Activated naive CD8-positive, alpha-beta T cell treated with anti-CD3 and anti-CD28 coated beads, Interleukin-2, amount 10 ng/mL, durations not matched to agents 7 days and 5 days (primary cell): ENCODE results near the gene CD4. TPM values are rescaled to one million over a fixed set of nuclear protein-coding genes. Genes with fewer than 3 reads are reported as not detected.

Experiments
- ATAC-seq: fragments of 150-1000 bp; cut with Tn5 transposase; one replicate; pipeline ENCODE4 v1.10.0; 2021; ENCODE audit warnings: low read depth, moderate library complexity
- POLR2A ChIA-PET: fragments of 350-600 bp; sonication (Branson Sonifier 250); formaldehyde crosslinking; loops from one replicate; lab custom pipeline; 2021; ENCODE audit warnings: antibody characterized with exemption; lab: Charles Lee
- DNase-seq: peaks from one replicate; pipeline ENCODE4 v3.0.0; 2021
- H3K27ac Mint-ChIP-seq: one replicate; pipeline ENCODE4 v1.8.0; 2022; ENCODE audit warnings: mild to moderate bottlenecking, mixed read lengths
- H3K27me3 Mint-ChIP-seq: one replicate; pipeline ENCODE4 v1.8.0; 2022; ENCODE audit warnings: mild to moderate bottlenecking, moderate library complexity, mixed read lengths
- H3K36me3 Mint-ChIP-seq: one replicate; pipeline ENCODE4 v1.8.0; 2021; ENCODE audit warnings: mild to moderate bottlenecking, mixed read lengths
- H3K4me1 Mint-ChIP-seq: one replicate; pipeline ENCODE4 v1.8.0; 2021; ENCODE audit warnings: mixed read lengths
- H3K4me3 Mint-ChIP-seq: one replicate; pipeline ENCODE4 v1.8.0; 2022; ENCODE audit warnings: mild to moderate bottlenecking, moderate library complexity, mixed read lengths
- H3K9me3 Mint-ChIP-seq: one replicate; pipeline ENCODE4 v1.8.0; 2021; ENCODE audit warnings: mixed read lengths
- total RNA-seq, 2 experiments: library from RNA; stranded (reverse); gene quantifications; one replicate each; pipeline ENCODE4 v1.2.3, GENCODE V29; 2021

Gene CD4
- total RNA-seq, 2 experiments from 2014 or later = 2.6 to 3.0 TPM

- Mint-ChIP-seq H3K4me3 (peak overlapping the region; percentile 95), H3K9me3 (no peaks in the 10 kb centered on the region), H3K27me3 (peaks cover 10% of the 10 kb centered on the region), H3K36me3 (peaks cover 16% of the 10 kb centered on the region), H3K27ac (peak overlapping the region; percentile 98), H3K4me1 (peaks cover 33% of the 10 kb centered on the region)
- DNase-seq (no peak), ATAC-seq (no peak)
- POLR2A ChIA-PET = interaction anchor here (0.7 to 3.8 kb wide), 17 partner anchors 10 to 300 kb away, joined by 3 to 43 read pairs (median 11); partner anchors contain the start of genes CDCA3, COPS7A, PTMS and USP5
These were observed 35.5 kb upstream of the CD4 start for GRCh38 chr12:6753772-6754356.

- H3K4me3 Mint-ChIP-seq = no peak overlapping the region
- no peak for DNase-seq
- POLR2A ChIA-PET = interaction anchor here (0.6 to 3.8 kb wide), 9 partner anchors 10 to 98 kb away, joined by 8 to 43 read pairs (median 16); partner anchors contain the start of genes CDCA3, PTMS, USP5 and ZNF384
These were observed 34.9 kb upstream of the CD4 start for GRCh38 chr12:6754411-6754810.

GRCh38 chr12:6757028-6757690, 32.2 kb upstream of the CD4 start:
- Mint-ChIP-seq H3K27me3 (peaks cover 27% of the 10 kb centered on the region), H3K36me3 (peaks cover 3% of the 10 kb centered on the region), H3K27ac (peak overlapping the region; percentile 3), H3K9me3 (no peaks in the 10 kb centered on the region), H3K4me3 (no peak overlapping the region), H3K4me1 (peaks cover 24% of the 10 kb centered on the region)
- no peak for ATAC-seq
- POLR2A ChIA-PET = no interaction called here
- DNase-seq = no peak

More at GRCh38 chr12:6754411-6754810, 34.9 kb upstream of the CD4 start:
- H3K4me1 Mint-ChIP-seq = peaks cover 35% of the 10 kb centered on the region
- no peak overlapping the region for H3K27ac Mint-ChIP-seq
- H3K27me3 Mint-ChIP-seq = peaks cover 14% of the 10 kb centered on the region
- peaks cover 12% of the 10 kb centered on the region for H3K36me3 Mint-ChIP-seq
- no peaks in the 10 kb centered on the region for H3K9me3 Mint-ChIP-seq
- ATAC-seq = no peak

GRCh38 chr12:6758506-6759095, 30.7 kb upstream of the CD4 start:
- ATAC-seq (peak; percentile 17), DNase-seq (no peak)
- POLR2A ChIA-PET = interaction anchor here (1.0 to 1.8 kb wide), 3 partner anchors 8 to 20 kb away, joined by 3 to 8 read pairs (median 3); no protein-coding TSS in a partner anchor
- Mint-ChIP-seq H3K36me3 (peaks cover 2% of the 10 kb centered on the region), H3K27ac (peak overlapping the region; percentile 55), H3K4me1 (peaks cover 21% of the 10 kb centered on the region), H3K4me3 (no peak overlapping the region), H3K27me3 (peaks cover 35% of the 10 kb centered on the region), H3K9me3 (no peaks in the 10 kb centered on the region)

- ATAC-seq (no peak), DNase-seq (no peak)
- H3K4me3 Mint-ChIP-seq = no peak overlapping the region
- peaks cover 2% of the 10 kb centered on the region for H3K36me3 Mint-ChIP-seq
- peaks cover 45% of the 10 kb centered on the region for H3K27me3 Mint-ChIP-seq
- no peak overlapping the region for H3K27ac Mint-ChIP-seq
- POLR2A ChIA-PET = interaction anchor here (0.7 to 1.8 kb wide), 3 partner anchors 15 to 71 kb away, joined by 3 to 8 read pairs (median 3); no protein-coding TSS in a partner anchor
- no peaks in the 10 kb centered on the region for H3K9me3 Mint-ChIP-seq
- peaks cover 24% of the 10 kb centered on the region for H3K4me1 Mint-ChIP-seq
These were observed 29.6 kb upstream of the CD4 start for GRCh38 chr12:6759741-6760140.

GRCh38 chr12:6763380-6763779, 25.9 kb upstream of the CD4 start:
- no peak for DNase-seq
- peaks cover 54% of the 10 kb centered on the region for H3K27me3 Mint-ChIP-seq
- H3K4me3 Mint-ChIP-seq = no peak overlapping the region
- H3K9me3 Mint-ChIP-seq = no peaks in the 10 kb centered on the region
- POLR2A ChIA-PET = interaction anchor here (0.7 kb wide), 1 partner anchor 11 kb away, joined by 3 read pairs; the partner anchor contains the start of gene MLF2
- H3K27ac Mint-ChIP-seq = no peak overlapping the region
- peaks cover 2% of the 10 kb centered on the region for H3K36me3 Mint-ChIP-seq
- peaks cover 34% of the 10 kb centered on the region for H3K4me1 Mint-ChIP-seq
- ATAC-seq = no peak

- H3K4me3 Mint-ChIP-seq = peak overlapping the region; percentile 80
- peaks cover 2% of the 10 kb centered on the region for H3K36me3 Mint-ChIP-seq
- peaks cover 53% of the 10 kb centered on the region for H3K27me3 Mint-ChIP-seq
- peaks cover 32% of the 10 kb centered on the region for H3K4me1 Mint-ChIP-seq
- no peaks in the 10 kb centered on the region for H3K9me3 Mint-ChIP-seq
- no peak for DNase-seq
- ATAC-seq = peak; percentile 70
- POLR2A ChIA-PET = interaction anchor here (0.7 to 2.7 kb wide), 2 partner anchors 11 kb away, joined by 3 to 9 read pairs; partner anchors contain the start of gene MLF2
- peak overlapping the region; percentile 55 for H3K27ac Mint-ChIP-seq
These were observed 25.1 kb upstream of the CD4 start for GRCh38 chr12:6764011-6764828.

GRCh38 chr12:6765048-6765633, 24.2 kb upstream of the CD4 start:
- ATAC-seq = no peak

GRCh38 chr12:6765634-6766581, 23.4 kb upstream of the CD4 start, which contains the start of gene PTMS:
PTMS (plus strand) TSS chr12:6766363; CDS start chr12:6766706, 343 bp downstream.
- peak within 1 kb of the TSS; percentile 64 for H3K27ac Mint-ChIP-seq
- POLR2A ChIA-PET = interaction anchor here (0.6 to 3.3 kb wide), 9 partner anchors 8 to 86 kb away, joined by 3 to 32 read pairs (median 6); partner anchors contain the start of genes CDCA3, COPS7A, MLF2 and USP5
- DNase-seq = peak; percentile 62
- H3K4me3 Mint-ChIP-seq = peak within 1 kb of the TSS; percentile 94
- H3K4me1 Mint-ChIP-seq = peaks cover 36% of the 10 kb centered on the region
- peaks cover 6% of the 10 kb centered on the region for H3K36me3 Mint-ChIP-seq
- no peaks in the 10 kb centered on the region for H3K9me3 Mint-ChIP-seq
- peak; percentile 9 for ATAC-seq
- H3K27me3 Mint-ChIP-seq = peaks cover 50% of the 10 kb centered on the region

More at GRCh38 chr12:6765048-6765633, 24.2 kb upstream of the CD4 start:
- Mint-ChIP-seq H3K4me3 (peak overlapping the region; percentile 74), H3K36me3 (peaks cover 4% of the 10 kb centered on the region), H3K9me3 (no peaks in the 10 kb centered on the region), H3K27me3 (peaks cover 50% of the 10 kb centered on the region), H3K27ac (no peak overlapping the region), H3K4me1 (peaks cover 33% of the 10 kb centered on the region)
- DNase-seq = no peak
- POLR2A ChIA-PET = interaction anchor here (0.6 to 3.3 kb wide), 5 partner anchors 9 to 87 kb away, joined by 3 to 32 read pairs (median 9); partner anchors contain the start of genes COPS7A, MLF2 and USP5

- H3K4me1 Mint-ChIP-seq = peaks cover 44% of the 10 kb centered on the region
- DNase-seq (peak; percentile 80), ATAC-seq (peak; percentile 72)
- POLR2A ChIA-PET = interaction anchor here (1.0 to 3.3 kb wide), 8 partner anchors 7 to 85 kb away, joined by 3 to 32 read pairs (median 6); partner anchors contain the start of genes CDCA3, COPS7A, MLF2 and USP5
- H3K9me3 Mint-ChIP-seq = no peaks in the 10 kb centered on the region
- peak overlapping the region; percentile 94 for H3K4me3 Mint-ChIP-seq
- peaks cover 45% of the 10 kb centered on the region for H3K27me3 Mint-ChIP-seq
- H3K36me3 Mint-ChIP-seq = peaks cover 7% of the 10 kb centered on the region
- peak overlapping the region; percentile 64 for H3K27ac Mint-ChIP-seq
These were observed 22.5 kb upstream of the CD4 start for GRCh38 chr12:6766651-6767349.
